GM18870 (cell line): Measurements from ENCODE around the gene RGMB.

ENCODE experiments used
- ATAC-seq: cut with Tn5 transposase; IDR thresholded peaks from one replicate; pipeline ENCODE4 v1.9.1; 2021; ENCODE audit warnings: moderate library complexity; ENCODE audit not compliant: unreplicated experiment

RGMB gene

GRCh38 chr5:98816582-98817222, 43.2 kb downstream of the RGMB start:
- ATAC-seq = no peak

- ATAC-seq = peak; percentile 40
Measured at GRCh38 chr5:98825582-98826375, 52.3 kb downstream of the RGMB start.

- peak; percentile 48 for ATAC-seq
Measured at GRCh38 chr5:98827161-98827560, 53.7 kb downstream of the RGMB start.

GRCh38 chr5:98827588-98828284, 54.3 kb downstream of the RGMB start:
- ATAC-seq = no peak

GRCh38 chr5:98836175-98836574, 62.7 kb downstream of the RGMB start:
- ATAC-seq = no peak

GRCh38 chr5:98839469-98840383, 66.3 kb downstream of the RGMB start:
- ATAC-seq = no peak

GRCh38 chr5:98840946-98841345, 67.5 kb downstream of the RGMB start:
- no peak for ATAC-seq

- no peak for ATAC-seq
Measured at GRCh38 chr5:98843481-98843880, 70.0 kb downstream of the RGMB start.

GRCh38 chr5:98844865-98845264, 71.4 kb downstream of the RGMB start:
- ATAC-seq = no peak

- no peak for ATAC-seq
Measured at GRCh38 chr5:98845878-98846277, 72.4 kb downstream of the RGMB start.
